Gastroesophageal sphincter (tissue), 3 donors: ENCODE measurements around the gene ABCC11.

Source experiments
- EP300 ChIP-seq: sonication (generic); formaldehyde crosslinking; IDR thresholded peaks from one replicate; pipeline ENCODE4 v1.6.1; 2017; ENCODE audit warnings: antibody characterized with exemption, mild to moderate bottlenecking
- POLR2A ChIP-seq, 2 donors: fragments of 450-650 bp; IDR thresholded peaks; one replicate each; pipeline ENCODE4 v1.6.1; 2017; ENCODE audit warnings: antibody characterized with exemption in 2 of 2, mild to moderate bottlenecking in 2 of 2, moderate library complexity in 1 of 2
- POLR2AphosphoS5 ChIP-seq: sonication (generic); formaldehyde crosslinking; IDR thresholded peaks from one replicate; pipeline ENCODE4 v1.6.1; 2017; ENCODE audit warnings: antibody characterized with exemption
- TF ChIP-seq, protein P1 (sequence below), 4 experiments: fragments of 200-600 bp in 2 of 4; fragments of 450-650 bp in 2 of 4; sonication (generic) in 1 of 4; IDR thresholded peaks; one replicate each; pipeline ENCODE4 v1.5.1; 2017 to 2019; ENCODE audit warnings: antibody characterized with exemption in 4 of 4, mild to moderate bottlenecking in 2 of 4, moderate library complexity in 2 of 4

DNA sequence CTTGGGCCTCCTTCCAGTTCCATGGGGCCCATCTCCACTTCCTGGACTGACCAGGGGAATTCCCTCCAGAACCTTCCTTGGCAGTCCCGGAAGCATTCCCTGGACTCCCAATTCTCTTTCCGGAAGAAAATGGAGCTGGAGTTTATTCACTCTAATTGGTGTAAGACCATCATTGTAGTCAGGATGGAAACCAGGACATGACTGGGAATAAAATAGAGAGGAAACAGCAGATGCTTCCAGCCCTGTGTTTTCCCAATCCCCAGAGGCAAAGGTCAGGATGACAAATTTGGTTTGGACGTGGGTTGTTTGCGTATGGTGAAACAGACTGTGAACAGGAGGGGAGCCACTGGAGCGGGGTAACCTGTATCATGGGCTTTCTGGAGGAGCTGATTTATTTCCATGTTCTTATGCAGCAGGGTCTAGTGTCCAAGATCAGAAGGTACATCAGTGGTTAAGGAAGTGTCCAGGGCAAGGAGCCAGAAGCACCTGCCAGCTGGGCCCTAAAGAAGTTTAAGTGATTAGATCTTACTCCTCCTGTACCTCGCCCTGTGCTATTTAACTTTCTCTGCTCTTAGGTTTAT, 11.7 kb downstream of the ABCC11 start:
- no peak for TF ChIP-seq POLR2A (IDR thresholded peaks at IDR 0.05)
- TF ChIP-seq, protein P1, sequence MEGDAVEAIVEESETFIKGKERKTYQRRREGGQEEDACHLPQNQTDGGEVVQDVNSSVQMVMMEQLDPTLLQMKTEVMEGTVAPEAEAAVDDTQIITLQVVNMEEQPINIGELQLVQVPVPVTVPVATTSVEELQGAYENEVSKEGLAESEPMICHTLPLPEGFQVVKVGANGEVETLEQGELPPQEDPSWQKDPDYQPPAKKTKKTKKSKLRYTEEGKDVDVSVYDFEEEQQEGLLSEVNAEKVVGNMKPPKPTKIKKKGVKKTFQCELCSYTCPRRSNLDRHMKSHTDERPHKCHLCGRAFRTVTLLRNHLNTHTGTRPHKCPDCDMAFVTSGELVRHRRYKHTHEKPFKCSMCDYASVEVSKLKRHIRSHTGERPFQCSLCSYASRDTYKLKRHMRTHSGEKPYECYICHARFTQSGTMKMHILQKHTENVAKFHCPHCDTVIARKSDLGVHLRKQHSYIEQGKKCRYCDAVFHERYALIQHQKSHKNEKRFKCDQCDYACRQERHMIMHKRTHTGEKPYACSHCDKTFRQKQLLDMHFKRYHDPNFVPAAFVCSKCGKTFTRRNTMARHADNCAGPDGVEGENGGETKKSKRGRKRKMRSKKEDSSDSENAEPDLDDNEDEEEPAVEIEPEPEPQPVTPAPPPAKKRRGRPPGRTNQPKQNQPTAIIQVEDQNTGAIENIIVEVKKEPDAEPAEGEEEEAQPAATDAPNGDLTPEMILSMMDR (IDR thresholded peaks at IDR 0.05), result no peak
- no peak for TF ChIP-seq POLR2AphosphoS5
- TF ChIP-seq EP300, result no peak
